Caco-2 (cell line): ENCODE results near the gene PHF12. TPM values are rescaled to one million over a fixed set of nuclear protein-coding genes. Genes with fewer than 3 reads are reported as not detected.

ENCODE experiments used
- BruUV-seq: library from RNA; stranded (reverse); fragments of 400-500 nt; replicated peaks from 2 replicates; lab custom pipeline; 2021; lab: Mats Ljungman, UMichigan
- CTCF ChIA-PET: fragments of 300-600 bp; sonication (Branson Sonifier 250); formaldehyde crosslinking; loops from one replicate; lab custom pipeline; 2022; ENCODE audit warnings: antibody characterized with exemption; lab: Charles Lee
- POLR2A ChIA-PET: fragments of 300-600 bp; sonication (Branson Sonifier 250); formaldehyde crosslinking; loops from one replicate; lab custom pipeline; 2022; ENCODE audit warnings: antibody characterized with exemption; lab: Charles Lee
- DNase-seq, 2 experiments: peaks; one replicate each; pipeline versions ENCODE4 v3.0.0 to v3.0.0-alpha.2; 2020 to 2022
- H3K27me3 ChIP-seq: replicated peaks from 2 replicates; pipeline ENCODE4 v1.6.0; 2011; ENCODE audit warnings: low read length; ENCODE audit not compliant: control insufficient read depth, insufficient read depth
- H3K36me3 ChIP-seq: 2 replicates; pipeline ENCODE4 v1.5.1; 2011; ENCODE audit warnings: low read length; ENCODE audit not compliant: control insufficient read depth, insufficient read depth
- H3K4me1 ChIP-seq: fragments of 250-450 bp; sonication (Bioruptor Pico); 2 replicates; pipeline ENCODE4 v1.5.1; 2020; ENCODE audit warnings: mild to moderate bottlenecking
- H3K4me3 ChIP-seq: 2 replicates; pipeline ENCODE4 v1.5.1; 2011; ENCODE audit warnings: low read depth, mild to moderate bottlenecking, control low read depth, low read length
- H3K9me3 ChIP-seq: fragments of 250-450 bp; sonication (Bioruptor Pico); 2 replicates; pipeline ENCODE4 v1.5.1; 2020; ENCODE audit warnings: mild to moderate bottlenecking, moderate library complexity
- H3K27ac Mint-ChIP-seq: one replicate; pipeline ENCODE4 v1.8.0; 2022; ENCODE audit warnings: mixed read lengths; ENCODE audit not compliant: unreplicated experiment
- H3K27me3 Mint-ChIP-seq: one replicate; pipeline ENCODE4 v1.8.0; 2022; ENCODE audit warnings: mixed read lengths; ENCODE audit not compliant: insufficient read depth, unreplicated experiment
- H3K36me3 Mint-ChIP-seq: one replicate; pipeline ENCODE4 v1.8.0; 2022; ENCODE audit warnings: mild to moderate bottlenecking, mixed read lengths; ENCODE audit not compliant: insufficient read depth, unreplicated experiment
- H3K4me1 Mint-ChIP-seq: one replicate; pipeline ENCODE4 v1.8.0; 2022; ENCODE audit warnings: low read depth, mixed read lengths; ENCODE audit not compliant: unreplicated experiment
- H3K4me3 Mint-ChIP-seq: one replicate; pipeline ENCODE4 v1.8.0; 2022; ENCODE audit warnings: mild to moderate bottlenecking, moderate library complexity, mixed read lengths; ENCODE audit not compliant: unreplicated experiment
- H3K9me3 Mint-ChIP-seq: one replicate; pipeline ENCODE4 v1.8.0; 2022; ENCODE audit warnings: mixed read lengths; ENCODE audit not compliant: unreplicated experiment
- intact Hi-C: fragments of 100-400 bp; cut with micrococcal nuclease; formaldehyde crosslinking; loops from one replicate; pipeline ENCODE4 v1.10.0; 2022; ENCODE audit not compliant: unreplicated experiment
- total RNA-seq: library from RNA; stranded (reverse); gene quantifications from 2 replicates; pipeline ENCODE4 v1.2.3, GENCODE V29; 2022
- TF ChIP-seq, protein P1 (sequence below), 2 experiments: fragments of 200-600 bp in 1 of 2; IDR thresholded peaks; 1 replicate in 1 of 2; 2 replicates in 1 of 2; pipeline versions ENCODE4 v1.5.1 to v1.8.0; 2011 to 2022; ENCODE audit warnings: antibody characterized with exemption in 1 of 2, control low read depth in 1 of 2, inconsistent platforms in 1 of 2, low read depth in 1 of 2, low read length in 1 of 2, mild to moderate bottlenecking in 1 of 2, moderate library complexity in 1 of 2; ENCODE audit not compliant: insufficient read depth in 1 of 2, severe bottlenecking in 1 of 2, unreplicated experiment in 1 of 2

Gene PHF12
- total RNA-seq, 1 experiment from 2014 or later: 49.9 TPM

- Mint-ChIP-seq H3K4me1 (no peaks in the 10 kb centered on the region), H3K36me3 (peaks cover 5% of the 10 kb centered on the region), H3K27ac (no peak overlapping the region), H3K9me3 (no peaks in the 10 kb centered on the region), H3K4me3 (no peak overlapping the region), H3K27me3 (no peaks in the 10 kb centered on the region)
- CTCF ChIA-PET: interaction anchor here (1.0 to 1.5 kb wide), 2 partner anchors 11 to 162 kb away, joined by 3 read pairs; no protein-coding TSS in a partner anchor
- POLR2A ChIA-PET: no interaction called here
- no TSS peak for BruUV-seq
- no peak for DNase-seq
- no peaks in the 10 kb centered on the region for H3K27me3 ChIP-seq
- intact Hi-C loops: loop anchor here (5.0 kb wide), 2 partner anchors 202 to 213 kb away; partner anchors contain the start of gene TRAF4
- TF ChIP-seq, protein P1, sequence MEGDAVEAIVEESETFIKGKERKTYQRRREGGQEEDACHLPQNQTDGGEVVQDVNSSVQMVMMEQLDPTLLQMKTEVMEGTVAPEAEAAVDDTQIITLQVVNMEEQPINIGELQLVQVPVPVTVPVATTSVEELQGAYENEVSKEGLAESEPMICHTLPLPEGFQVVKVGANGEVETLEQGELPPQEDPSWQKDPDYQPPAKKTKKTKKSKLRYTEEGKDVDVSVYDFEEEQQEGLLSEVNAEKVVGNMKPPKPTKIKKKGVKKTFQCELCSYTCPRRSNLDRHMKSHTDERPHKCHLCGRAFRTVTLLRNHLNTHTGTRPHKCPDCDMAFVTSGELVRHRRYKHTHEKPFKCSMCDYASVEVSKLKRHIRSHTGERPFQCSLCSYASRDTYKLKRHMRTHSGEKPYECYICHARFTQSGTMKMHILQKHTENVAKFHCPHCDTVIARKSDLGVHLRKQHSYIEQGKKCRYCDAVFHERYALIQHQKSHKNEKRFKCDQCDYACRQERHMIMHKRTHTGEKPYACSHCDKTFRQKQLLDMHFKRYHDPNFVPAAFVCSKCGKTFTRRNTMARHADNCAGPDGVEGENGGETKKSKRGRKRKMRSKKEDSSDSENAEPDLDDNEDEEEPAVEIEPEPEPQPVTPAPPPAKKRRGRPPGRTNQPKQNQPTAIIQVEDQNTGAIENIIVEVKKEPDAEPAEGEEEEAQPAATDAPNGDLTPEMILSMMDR (IDR thresholded peaks at IDR 0.05; ENCODE audit: insufficient read depth in 1 of 2, low read depth in 1 of 2, low read length in 1 of 2, severe bottlenecking in 1 of 2, unreplicated experiment in 1 of 2): no peak
- H3K4me3 ChIP-seq: no peak overlapping the region
- 0 out of 2 replicates have a peak, but pooled peaks cover 4% of the 10 kb centered on the region for H3K4me1 ChIP-seq
- no peaks in the 10 kb centered on the region for H3K36me3 ChIP-seq
- H3K9me3 ChIP-seq: no peaks in the 10 kb centered on the region
Measured at GRCh38 chr17:28954886-28955285, 3.6 kb upstream of the PHF12 start.

GRCh38 chr17:28953444-28954118 lies 2.3 kb upstream of the PHF12 start:
- no peak overlapping the region for H3K27ac Mint-ChIP-seq
- no peak overlapping the region for H3K4me3 Mint-ChIP-seq
- H3K27me3 ChIP-seq: no peaks in the 10 kb centered on the region
- 0 out of 2 replicates have a peak, but pooled peaks cover 4% of the 10 kb centered on the region for H3K4me1 ChIP-seq
- peak; percentile 62 for DNase-seq
- H3K4me3 ChIP-seq: no peak overlapping the region
- peaks cover 13% of the 10 kb centered on the region for H3K36me3 Mint-ChIP-seq
- no peaks in the 10 kb centered on the region for H3K4me1 Mint-ChIP-seq
- ChIA-PET POLR2A (no interaction called here), CTCF (interaction anchor here (0.6 to 1.6 kb wide), 14 partner anchors 8 to 280 kb away, joined by 3 to 12 read pairs (median 4); partner anchors contain the start of genes MYO18A and TLCD1)
- TF ChIP-seq, protein P1 (IDR thresholded peaks at IDR 0.05; ENCODE audit: insufficient read depth in 1 of 2, low read depth in 1 of 2, low read length in 1 of 2, severe bottlenecking in 1 of 2, unreplicated experiment in 1 of 2): peak; percentile 76 to 86
- BruUV-seq: no TSS peak
- H3K27me3 Mint-ChIP-seq: no peaks in the 10 kb centered on the region
- no peaks in the 10 kb centered on the region for H3K9me3 Mint-ChIP-seq
- H3K36me3 ChIP-seq: no peaks in the 10 kb centered on the region
- intact Hi-C loops: loop anchor here (5.0 kb wide), 2 partner anchors 204 to 211 kb away; partner anchors contain the start of gene TRAF4
- no peaks in the 10 kb centered on the region for H3K9me3 ChIP-seq
